ENCODE data around the gene ANKRD13B.

Gene ANKRD13B

DNA sequence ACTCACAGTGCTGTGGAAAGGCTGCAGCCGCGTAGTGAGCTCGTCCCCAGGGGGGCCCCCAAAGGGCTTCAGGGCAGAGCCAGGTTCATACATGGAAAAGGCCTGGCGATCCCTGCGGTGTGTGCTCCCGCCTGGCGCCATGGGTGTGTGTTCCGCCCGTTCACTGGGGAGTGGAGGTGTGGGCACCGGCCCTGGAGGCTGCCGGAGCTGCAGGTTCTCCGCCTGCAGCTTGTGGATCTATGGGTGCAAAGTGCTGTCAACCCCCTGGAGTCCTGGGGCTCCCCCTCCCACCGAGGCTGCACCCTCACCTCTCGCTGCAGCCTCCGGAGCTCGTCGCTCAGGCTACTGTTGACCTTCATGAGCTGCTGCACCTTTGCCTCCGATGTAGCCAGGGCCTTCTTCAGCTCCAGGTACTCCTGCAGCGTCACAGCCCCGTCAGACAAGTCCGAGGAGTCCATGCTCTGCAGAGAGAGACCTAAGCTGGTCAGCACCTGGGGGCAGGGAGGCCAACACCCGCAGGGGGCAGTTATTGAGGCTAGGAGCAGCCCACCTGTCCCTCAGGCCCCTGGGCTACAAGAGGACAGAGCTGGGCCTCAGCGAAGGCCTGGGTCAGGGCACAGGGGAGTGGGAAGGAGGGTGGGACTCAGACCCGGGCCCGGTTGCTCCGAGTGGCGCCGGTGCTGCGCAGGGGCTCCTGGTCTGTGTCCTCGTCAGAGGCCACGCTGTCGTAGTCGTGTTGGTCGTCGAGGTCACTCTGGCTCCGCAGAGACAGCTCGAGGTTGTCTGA is 16.5 kb upstream of the ANKRD13B start:
- in situ Hi-C loops (cut with MboI; ENCODE audit: low pct_unique_long_range_greater_than_20kb, low sequenced_read_pairs, unreplicated experiment): no loop called here
- no peak for DNase-seq (ENCODE audit: low spot score)
- TF ChIP-seq, protein P1, sequence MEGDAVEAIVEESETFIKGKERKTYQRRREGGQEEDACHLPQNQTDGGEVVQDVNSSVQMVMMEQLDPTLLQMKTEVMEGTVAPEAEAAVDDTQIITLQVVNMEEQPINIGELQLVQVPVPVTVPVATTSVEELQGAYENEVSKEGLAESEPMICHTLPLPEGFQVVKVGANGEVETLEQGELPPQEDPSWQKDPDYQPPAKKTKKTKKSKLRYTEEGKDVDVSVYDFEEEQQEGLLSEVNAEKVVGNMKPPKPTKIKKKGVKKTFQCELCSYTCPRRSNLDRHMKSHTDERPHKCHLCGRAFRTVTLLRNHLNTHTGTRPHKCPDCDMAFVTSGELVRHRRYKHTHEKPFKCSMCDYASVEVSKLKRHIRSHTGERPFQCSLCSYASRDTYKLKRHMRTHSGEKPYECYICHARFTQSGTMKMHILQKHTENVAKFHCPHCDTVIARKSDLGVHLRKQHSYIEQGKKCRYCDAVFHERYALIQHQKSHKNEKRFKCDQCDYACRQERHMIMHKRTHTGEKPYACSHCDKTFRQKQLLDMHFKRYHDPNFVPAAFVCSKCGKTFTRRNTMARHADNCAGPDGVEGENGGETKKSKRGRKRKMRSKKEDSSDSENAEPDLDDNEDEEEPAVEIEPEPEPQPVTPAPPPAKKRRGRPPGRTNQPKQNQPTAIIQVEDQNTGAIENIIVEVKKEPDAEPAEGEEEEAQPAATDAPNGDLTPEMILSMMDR (IDR thresholded peaks at IDR 0.05; ENCODE audit: extremely low read depth, insufficient read depth, missing control alignments): no peak

DNA sequence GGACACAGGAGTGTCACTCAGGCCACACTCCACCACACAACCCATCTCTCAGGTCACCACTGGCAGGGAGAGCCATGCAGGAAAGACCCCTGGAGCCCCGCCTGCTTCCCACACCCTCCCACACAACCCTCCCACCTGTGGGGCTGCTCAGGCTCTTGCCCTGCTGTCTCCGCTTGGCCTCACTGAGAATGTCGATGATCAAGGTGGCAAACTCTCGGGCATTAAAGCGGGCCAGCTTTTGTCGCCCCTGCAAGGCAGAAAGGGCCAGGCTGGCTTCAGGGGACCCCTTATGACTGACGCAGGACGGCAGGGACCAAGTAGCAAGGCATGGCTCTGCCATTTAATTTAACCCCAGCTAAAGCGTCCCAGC is 15.9 kb upstream of the ANKRD13B start:
- DNase-seq (ENCODE audit: low spot score): no peak
- in situ Hi-C loops (cut with MboI; ENCODE audit: low pct_unique_long_range_greater_than_20kb, low sequenced_read_pairs, unreplicated experiment): no loop called here
- TF ChIP-seq, protein P1 (IDR thresholded peaks at IDR 0.05; ENCODE audit: extremely low read depth, insufficient read depth, missing control alignments): no peak

DNA sequence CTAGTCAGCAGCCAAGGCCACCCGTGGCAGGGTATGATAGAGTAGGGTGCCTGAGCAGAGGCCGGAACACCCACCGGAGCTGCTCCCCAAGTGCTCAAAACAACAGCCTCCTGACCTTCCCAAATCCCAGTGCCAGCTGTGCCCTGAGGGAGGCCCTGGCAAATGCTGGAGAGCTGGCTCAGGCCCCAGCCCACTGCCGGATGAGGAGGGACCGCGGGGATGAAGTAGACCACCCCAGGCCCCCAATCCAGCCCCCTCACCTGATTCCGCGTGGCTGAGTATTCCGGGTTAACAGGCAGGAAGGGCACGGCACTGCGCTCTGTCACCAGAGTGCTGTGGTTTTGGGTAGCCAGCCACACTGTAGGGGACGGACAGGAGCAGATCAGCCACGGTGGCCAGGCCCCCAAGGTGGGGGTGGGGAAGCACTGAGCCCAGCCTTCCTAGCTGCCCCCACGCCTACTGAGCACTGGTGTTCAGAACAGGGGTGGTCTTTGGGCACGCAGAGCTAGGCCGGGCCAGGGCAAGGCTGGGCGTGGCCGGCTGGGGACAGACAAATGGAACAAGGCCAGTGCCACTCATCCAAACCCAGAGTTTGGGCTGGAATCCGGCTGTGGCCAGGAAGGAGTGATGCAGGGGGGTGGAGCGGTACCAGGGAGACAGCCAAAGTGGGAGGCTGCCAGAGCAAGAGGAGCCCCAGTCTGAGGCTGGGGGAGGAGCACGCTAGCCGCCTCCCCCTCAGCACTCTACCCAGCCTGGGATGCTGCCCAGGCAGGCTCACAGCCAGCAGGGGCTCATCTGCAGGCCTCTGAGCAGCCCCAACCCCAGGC is 15.3 kb upstream of the ANKRD13B start:
- TF ChIP-seq, protein P1 (IDR thresholded peaks at IDR 0.05; ENCODE audit: extremely low read depth, insufficient read depth, missing control alignments): no peak
- in situ Hi-C loops (cut with MboI; ENCODE audit: low pct_unique_long_range_greater_than_20kb, low sequenced_read_pairs, unreplicated experiment): no loop called here
- no peak for DNase-seq (ENCODE audit: low spot score)

DNA sequence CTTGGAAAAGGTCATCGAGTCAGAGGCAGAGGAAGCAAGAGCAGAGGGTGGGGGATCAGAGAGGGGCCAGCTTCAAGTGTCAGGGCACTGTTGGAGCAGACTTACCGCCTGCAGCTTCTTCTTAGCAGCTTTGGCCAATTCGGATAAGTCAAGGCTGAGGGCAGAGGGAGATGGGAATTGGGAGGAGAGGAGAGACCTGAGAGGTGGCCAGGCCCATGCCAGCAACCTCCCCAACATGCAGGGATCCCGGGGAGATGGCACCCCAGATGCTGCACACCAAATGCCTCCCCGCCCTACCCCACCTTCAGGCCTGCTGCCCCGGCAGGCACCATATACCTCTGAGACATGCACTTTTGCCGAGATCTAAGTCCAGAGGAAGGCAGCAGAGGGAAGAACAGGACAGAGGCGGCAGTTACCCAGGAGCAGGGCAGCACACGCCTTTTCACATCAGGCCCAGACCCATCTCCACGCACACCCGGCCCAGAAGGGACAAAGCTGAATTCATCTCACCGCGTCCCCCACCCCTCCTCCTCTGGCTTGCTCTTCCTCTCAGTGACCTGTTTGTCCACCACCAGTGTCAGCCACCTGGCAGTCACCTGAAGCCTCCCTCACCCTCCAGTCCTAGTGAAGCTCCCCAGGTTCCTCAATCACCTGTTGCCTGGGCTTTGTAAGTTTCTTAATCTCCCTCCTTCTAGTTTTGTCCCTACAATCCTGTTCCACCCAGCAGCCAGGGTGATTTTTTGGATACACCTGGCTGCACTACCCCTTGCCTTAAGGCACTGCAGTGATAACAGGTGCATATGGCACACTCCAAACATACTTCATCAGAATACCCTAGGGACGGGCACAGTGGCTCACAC is 14.1 kb upstream of the ANKRD13B start:
- TF ChIP-seq, protein P1 (IDR thresholded peaks at IDR 0.05; ENCODE audit: extremely low read depth, insufficient read depth, missing control alignments): no peak
- in situ Hi-C loops (cut with MboI; ENCODE audit: low pct_unique_long_range_greater_than_20kb, low sequenced_read_pairs, unreplicated experiment): no loop called here
- DNase-seq (ENCODE audit: low spot score): no peak

DNA sequence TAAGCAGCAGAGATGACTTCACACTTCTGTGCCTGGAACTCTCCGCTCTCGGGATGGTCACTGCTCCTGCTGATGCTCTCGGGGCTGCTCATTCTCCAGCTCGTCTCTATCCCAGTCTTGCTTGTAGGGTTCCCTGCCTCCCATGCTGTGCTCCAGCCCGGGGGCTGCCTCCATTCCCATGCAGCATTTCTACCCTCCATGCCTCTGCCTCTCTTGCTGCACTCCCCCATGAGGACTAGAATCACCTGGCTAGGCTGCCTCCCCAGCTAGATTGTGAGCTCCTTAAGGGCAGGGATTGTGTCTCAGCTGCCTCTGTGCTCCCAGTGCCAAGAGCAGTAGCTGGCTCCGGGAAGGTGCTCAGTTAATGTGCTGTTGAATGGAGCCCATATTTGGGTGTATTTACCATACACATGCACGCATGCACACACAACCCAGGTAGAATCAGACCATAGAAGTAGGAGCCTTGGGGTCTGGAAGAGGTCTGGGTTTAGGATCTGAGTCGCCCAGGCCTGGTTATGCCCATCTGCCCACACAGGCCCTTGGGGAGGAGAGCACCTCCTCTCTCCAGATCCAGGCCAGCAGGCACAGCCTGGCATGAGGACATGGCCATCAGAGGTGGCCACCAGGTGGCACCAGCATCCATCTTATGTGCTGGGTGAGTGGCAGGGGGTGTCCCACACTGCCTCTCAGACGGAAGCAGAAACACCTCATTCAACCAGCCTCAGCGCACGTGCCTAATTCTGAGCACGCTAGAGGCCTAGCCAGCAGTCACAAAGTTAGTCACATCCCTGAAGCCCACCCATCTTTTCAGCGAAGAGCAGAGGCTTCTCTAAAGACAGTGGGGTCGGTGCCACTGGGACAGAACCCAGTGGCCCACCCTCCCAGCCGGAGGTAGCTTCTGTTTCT is 12.8 kb upstream of the ANKRD13B start:
- peak; percentile 95 for DNase-seq (ENCODE audit: low spot score)
- in situ Hi-C loops (cut with MboI; ENCODE audit: low pct_unique_long_range_greater_than_20kb, low sequenced_read_pairs, unreplicated experiment): no loop called here
- TF ChIP-seq, protein P1 (IDR thresholded peaks at IDR 0.05; ENCODE audit: extremely low read depth, insufficient read depth, missing control alignments): peak; percentile 94
